Activated T-cell treated with anti-CD3 and anti-CD28 coated beads for 48 hours (primary cell): ENCODE data around the gene TMEM30A.

ENCODE experiments used
- DNase-seq: peaks from one replicate; pipeline ENCODE4 v3.0.0-alpha.2; 2020; ENCODE audit warnings: low read depth

TMEM30A gene

DNA sequence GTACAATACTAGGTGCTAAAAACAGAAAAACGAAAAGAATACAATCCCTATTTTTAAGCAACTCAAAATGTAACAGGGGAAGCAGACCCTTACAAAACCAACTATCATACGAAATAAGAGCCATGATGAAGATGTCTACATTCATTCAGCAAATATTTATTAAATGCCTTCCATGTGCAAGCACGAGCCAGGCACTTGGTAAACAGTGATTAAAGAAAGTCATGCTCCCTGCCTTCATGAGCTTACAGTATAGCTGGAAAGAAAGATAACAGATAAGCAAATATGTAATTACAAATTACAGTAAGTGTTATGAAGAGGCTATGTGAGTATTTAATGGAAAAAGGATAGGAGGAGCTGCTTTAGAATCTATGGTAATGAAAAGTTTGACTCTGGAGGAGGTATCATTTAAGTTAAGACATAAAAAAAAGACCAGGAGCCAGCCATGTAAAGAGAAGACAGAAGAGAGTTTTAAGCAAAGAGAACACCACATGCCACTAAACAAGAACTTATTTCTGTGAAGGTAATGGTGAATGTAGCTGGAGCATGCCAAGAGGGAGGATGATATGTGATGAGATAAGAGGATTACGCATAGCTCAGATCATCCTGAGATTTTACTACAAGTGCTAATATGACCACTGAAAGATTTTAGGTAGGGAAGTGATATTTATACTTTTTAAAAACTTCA lies 21.7 kb downstream of the TMEM30A start:
- no peak for DNase-seq

DNA sequence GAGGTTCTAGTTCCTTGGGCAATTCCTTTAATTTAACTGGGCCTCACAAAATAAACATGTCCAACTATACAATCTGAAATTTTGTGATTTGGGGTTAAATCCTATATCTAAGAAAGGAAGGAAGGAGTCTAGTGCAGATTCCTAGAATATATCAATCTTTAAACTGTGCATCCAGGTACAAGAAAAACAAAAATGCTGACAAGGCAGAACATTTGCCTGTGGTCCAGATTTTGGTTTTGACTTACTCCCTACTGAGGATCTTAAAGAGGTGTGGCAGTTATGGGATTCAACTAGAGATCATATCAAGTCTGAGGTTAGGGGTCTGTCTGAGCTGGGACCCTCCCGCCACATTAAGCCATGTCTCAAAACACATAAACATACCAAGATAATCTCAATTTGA lies 23.3 kb downstream of the TMEM30A start:
- DNase-seq: no peak

DNA sequence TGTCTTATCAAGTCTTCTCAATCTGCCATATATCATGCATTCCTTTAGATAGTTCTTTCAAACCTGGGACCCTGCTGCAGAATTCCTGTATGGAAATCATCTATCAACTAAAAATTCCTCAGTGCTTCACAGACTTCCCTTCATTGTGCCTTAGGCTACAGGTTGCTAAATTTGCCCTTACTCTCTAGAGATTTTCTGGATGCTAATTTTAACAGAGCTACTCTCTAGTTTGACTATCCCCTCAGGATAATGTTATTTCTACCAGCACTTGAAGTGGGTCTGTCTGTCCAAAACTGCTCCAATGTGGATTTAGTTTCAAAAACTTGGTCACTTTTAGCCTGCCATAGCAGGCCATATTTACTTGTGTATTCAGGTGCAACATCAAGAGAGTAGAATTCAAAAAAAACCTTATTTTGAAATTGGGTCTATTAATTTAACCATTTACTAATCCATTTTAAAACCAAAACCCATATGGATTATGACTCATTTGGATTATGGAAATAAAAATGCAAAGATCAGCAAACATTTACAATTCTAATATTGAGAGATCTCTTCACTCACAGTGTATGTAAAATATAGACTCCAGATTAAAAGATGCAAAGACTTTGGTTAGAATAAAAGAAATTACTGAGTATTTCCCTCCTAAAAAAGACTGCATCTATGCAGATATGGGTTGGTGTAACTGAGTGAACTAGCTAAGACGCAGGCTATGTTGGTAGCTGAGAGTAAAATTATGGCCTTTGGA lies 27.1 kb downstream of the TMEM30A start:
- no peak for DNase-seq

DNA sequence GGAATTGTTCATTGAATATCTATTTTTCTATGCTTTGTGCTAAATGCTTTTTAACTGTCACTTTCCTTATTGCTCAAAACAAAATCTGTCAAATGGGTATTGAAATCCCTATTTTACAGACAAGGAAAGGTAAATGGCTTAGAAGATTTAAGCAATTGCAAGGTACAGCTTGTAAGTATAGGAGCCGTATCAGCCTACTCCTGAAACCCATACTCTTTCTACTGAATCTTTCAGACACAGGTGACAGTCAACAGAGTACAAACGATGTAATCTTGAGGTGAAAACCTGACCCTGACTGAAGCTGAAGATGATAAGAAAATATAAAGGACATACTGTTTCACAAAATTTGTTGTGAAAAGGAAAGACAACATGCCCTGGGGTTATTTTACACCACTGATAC lies 34.0 kb downstream of the TMEM30A start:
- no peak for DNase-seq

DNA sequence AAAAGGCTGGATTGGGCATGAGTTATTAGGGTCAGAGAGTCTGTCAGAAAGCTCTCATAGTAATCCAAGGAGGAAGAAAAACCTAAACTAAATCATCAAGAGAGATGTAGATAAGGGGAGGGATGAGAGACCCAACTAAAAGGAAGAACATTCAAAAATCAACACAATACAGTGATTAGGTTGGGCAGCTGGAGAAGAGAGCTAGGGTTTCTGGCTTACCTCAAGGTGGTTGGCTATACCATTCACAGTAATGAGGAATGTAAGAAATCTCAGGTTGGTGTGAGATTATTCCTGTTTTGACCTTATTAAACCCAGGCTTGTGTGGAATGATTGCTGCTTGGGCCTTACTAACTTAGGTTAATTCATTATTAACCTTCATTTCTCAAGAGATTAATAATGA lies 34.8 kb downstream of the TMEM30A start:
- no peak for DNase-seq

DNA sequence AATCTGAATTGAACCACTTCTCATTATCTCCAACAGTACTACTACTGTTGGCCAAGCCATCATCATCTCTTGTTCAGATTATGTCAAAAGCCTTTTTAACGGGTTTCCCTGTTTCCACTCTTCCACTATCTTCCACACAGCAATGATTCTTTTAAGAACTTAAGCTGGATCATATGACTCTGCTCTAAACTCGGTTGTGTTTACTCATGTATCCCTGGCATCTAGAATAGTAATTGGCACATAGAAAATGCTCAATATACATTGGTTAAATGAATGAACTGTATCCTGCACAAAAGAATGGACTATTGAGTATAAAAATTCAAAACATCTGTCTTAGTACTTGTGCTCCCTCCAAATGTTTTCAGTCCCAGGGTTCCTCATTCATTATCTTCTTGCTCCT lies 38.2 kb downstream of the TMEM30A start:
- DNase-seq: no peak

DNA sequence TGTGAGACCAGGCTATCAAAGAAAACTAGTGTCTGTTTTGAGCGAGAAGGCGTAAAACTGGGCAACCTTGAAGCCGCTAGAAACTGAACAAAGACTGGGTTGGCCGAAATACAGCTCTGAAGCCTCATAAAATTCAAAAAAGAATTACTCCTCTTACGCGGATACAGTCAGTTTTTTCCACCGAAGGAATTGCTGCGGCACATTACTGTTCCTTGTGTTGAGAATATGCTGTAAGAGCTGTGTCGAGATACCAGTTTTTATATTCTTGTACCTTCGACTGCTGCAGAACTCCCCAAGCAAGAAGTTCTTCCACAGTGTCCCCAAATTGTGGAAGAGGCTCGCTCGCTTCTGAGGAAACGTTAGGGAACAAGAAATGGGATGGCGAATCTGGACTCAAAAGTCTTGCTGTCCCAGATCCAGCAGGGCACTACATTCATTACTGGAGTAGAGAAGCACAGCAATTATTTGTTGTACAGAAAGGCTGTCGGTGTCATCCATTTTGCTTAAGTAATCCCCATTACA lies 40.5 kb downstream of the TMEM30A start:
- no peak for DNase-seq

DNA sequence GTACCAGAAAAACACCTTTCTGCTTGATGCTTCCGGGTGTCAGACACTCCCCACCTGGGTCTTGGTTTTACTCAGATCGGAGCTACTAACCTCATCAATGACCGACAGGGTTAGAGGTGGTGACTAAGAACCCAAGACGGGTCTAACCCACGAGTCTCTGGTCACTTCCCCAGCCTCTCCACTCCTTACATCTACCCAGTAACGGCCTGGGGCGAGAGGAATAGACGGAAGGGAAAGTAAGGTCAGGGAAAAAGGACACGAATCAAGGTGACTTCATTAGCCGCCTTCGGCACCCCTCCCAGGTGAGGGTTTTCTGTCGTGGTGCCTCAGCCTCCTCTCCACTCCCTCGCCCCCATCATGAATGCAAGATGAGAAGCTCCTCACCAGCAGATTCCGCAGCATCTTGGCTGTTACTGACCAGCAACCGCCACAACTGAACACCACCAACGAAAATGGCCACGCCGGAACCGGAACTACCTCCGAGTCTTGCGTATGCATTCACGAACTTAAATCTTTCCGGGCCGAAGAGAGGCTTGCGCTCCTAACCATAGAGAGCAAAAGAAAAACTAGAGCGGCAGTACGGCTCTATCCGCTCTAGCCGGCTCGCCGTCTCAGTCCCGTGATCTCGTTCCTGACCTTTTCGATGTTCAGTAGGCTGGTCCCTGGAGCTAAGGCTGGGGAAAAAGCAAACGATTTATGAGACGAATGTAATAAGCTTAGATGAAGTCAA lies 41.1 kb downstream of the TMEM30A start, which contains the start of gene COX7A2:
Gene COX7A2 (minus strand): TSS at position 469 of the 730 bp plus-strand sequence. CDS start 67 bp downstream, at position 402.
- peak; percentile 77 for DNase-seq

DNA sequence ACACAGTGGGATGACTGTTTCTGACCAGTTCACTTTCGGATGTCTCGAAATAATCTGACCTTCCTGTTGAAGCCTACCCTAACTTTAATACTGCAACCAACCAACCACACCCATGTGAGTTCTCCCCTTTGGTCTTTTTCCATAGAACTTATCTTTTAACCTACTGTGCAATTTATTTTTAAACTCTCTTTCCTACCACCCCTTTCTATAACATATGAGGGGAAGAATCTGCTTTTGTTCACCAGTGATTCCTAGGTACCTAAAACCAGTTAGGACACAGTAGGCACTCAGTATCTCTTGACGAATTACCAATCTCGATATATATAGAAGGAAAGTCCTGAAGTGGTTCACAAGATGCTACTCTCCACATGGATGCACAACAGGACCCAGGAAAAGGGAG lies 48.0 kb downstream of the TMEM30A start:
- DNase-seq: no peak

DNA sequence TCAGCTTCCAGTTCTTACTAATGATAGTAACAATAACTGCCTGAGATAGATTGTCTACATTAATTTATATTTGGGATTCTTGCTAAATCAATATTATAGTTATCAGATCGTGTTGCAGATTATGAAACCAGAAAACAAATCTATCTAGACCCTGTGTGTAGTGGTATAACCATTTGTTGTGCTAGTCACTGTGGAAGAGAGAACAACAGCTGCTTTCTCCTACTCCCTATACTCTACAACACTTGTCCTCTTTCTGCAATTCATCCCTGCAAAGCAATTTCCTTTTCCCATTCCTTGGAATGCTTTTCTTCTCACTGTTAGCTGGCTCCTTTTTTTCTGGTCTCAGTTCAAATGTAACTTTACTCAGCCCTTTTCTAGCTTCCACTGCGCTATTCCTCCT lies 49.3 kb downstream of the TMEM30A start:
- DNase-seq: no peak

DNA sequence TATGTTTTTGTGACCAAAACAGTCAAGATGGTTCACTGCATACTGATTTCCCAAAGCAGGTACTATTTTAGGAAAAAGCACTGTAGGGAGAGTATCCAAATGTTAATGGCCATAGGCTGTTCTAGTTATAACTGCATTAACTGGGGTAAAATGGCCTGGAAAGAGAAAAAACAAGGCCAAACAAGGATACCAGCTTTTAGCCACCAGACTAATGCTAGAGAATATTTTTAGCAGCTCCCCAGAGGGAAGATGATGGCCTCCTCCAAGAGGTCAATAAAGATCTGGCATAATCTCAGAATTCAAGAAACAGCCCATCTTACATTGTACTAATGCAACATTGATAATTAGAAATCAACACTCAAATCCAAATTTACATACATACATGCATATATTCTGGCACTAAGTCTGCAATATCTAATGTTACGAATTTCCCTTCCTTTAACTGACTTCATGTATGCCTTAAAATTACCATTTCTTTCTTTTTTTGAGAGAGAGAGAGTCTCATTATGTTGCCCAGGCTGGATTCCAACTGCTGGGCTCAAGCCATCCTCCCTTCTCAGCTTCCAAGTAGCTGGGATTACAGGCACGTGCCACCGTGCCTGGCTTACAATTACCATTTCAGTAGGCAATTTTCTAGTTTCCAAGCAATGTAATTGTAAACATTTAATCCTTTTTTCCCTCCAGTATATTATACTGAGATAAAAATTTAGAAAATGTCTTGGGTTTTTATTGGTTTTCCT lies 50.3 kb downstream of the TMEM30A start:
- DNase-seq: no peak

DNA sequence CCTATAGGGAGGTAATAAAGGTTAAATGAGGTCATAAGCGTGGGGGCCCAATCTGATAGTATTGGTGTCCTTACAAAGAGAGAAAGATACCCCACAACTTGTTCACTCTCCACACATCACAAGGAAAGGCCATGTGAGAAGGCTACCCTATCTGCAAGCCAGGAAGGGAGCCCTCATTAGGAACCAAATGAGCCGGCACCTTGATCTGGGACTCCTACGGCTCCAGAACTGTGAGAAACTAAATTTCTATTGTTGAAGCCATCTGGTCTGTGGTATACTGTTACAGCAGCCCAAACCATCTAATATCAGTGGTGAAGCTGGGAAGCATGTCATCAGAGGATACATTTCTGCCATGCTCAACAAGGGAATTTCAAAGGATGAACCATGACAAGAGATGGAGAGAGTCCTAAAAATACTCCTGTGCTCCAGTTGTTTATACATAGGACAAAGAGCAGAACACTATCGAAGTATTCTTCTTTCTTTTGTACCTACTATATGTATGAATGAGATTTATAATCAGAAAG lies 51.4 kb downstream of the TMEM30A start:
- DNase-seq: no peak

DNA sequence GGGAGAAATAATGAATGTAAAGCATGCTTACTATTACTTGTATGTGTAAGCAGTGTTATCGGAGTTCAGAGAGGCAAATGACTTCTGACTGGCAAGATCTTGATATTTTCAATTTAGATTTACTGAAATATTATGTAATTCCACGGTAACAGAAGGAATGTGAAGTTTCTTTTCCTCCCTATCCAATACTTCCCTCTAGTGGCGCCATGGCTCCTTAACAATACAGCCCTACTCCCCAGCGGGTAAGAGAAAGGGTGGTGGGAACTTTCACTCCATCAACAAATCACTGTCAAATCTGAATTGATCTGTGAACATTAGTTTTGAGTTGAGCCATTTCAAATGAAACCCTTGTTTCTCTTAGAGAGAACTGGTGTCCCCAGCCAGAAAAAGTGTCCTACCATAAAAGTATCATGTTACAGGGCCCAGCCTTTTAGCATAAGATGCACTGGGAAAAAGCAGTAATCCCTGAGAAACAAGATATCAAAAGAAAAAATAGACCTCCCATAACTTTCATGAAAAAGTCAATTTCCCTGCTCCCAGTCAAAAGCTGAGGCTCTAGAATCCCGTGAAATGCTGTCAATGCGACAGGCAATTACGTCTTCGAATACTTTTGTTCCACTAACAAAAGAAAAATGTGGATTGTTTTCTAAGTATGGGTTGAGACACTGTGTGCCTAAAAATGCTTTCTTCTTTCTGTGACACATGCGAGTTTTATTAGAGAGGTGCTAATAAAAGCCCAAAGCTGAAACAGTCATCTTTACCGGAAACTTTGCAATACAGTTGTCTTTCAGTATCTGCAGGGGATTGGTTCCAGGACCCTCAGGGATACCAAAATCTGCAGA lies 53.9 kb downstream of the TMEM30A start:
- no peak for DNase-seq

DNA sequence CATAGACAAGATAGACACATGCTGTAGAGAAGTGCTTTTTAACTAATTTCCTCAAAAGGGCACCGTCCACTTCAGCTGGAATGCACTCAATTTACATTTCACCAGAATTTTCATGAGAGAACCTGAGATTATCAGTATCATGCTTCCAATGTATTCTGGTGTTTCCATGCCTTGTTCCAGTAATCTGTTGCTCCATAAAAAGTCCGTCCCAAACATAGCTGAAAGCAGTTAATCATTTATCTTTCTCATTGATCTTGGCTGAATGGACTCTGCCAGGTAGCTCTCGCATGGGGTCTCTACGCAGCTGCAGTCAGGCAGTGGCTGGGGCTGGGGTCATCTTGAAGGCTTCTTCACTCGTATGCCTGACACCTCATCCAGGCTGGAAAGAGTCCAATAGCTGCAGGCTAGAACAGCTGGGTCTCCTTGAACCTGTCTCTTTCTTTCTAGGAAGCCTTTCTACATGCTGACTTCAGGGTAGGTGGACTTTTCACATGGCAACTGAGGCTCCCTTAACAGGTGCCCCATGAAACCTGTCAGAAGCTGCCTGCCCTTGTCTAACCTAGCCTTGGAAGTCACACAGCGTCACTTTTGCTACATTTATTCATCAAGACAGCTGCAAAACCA lies 60.2 kb downstream of the TMEM30A start:
- no peak for DNase-seq

DNA sequence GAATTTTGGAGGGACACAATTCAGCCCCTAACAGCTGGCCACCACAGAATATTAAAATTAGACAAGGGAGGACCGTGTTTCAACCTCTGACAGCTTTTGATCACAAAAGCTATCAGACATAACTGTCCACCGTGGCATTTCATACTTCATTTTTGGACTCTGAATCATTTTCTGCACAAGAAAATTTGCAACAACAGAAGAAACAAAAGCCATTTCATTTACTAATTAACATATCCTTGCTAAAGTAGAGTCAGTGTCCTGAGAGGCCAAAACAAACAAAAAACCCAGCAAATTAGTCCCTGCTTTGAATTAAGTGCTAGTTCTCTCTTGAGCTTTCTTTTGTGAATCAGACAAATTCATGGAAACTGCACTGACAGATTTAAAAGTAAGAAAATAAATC lies 61.2 kb downstream of the TMEM30A start:
- DNase-seq: no peak

DNA sequence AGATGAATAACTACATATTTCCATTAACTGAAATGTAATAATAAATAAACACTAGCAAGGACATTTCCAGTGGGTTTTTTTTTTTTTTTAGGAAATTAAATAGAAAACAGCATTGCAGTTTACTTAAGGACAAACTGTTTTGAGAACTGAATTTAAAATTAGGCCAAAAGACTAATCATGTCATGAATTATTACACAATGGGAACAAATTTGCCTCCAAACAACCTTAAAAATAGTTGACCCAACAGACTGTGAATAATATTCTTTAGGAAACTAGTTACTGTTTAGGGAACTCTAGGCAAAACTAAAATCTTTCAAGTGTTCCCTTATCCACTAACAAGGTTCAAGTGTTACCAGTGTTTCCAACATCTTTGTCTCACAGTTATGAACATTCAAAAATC lies 62.3 kb downstream of the TMEM30A start:
- no peak for DNase-seq

DNA sequence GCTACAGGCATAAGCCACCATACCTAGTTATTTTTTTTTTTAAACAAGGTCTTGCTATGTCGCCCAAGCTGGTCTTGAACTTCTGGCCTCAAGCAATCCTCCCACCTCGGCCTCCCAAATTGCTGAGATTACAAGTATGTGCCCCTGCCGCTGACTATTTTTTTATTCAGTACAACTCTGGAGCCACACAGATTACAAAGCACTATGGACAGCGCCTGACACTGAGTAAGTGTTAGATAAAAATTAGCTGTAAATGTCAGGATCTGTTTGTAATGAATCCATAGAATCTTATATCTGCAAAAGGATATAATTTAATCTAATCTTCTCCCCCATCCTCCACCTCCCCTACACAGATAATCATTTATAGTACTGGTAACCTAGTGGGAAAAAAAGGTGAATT lies 63.5 kb downstream of the TMEM30A start:
- DNase-seq: no peak

DNA sequence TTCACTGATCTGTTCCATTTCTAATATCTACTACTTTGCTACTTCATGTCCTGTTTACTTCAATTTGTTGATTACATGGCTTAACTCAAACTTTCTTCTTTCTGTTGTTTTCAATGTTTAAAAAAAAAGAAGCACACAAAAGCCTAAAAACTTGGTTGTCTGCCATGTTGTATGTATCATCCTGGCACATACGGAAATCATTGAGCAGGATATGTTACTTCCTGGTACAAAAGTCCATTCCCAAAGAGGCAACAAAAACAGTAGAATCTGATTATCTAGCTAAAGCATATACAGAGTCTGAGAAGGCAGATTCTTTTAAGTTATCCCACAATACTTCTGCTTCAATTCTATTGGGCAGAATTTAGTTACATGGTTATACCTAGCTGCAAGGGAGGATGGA lies 64.2 kb downstream of the TMEM30A start:
- DNase-seq: no peak

DNA sequence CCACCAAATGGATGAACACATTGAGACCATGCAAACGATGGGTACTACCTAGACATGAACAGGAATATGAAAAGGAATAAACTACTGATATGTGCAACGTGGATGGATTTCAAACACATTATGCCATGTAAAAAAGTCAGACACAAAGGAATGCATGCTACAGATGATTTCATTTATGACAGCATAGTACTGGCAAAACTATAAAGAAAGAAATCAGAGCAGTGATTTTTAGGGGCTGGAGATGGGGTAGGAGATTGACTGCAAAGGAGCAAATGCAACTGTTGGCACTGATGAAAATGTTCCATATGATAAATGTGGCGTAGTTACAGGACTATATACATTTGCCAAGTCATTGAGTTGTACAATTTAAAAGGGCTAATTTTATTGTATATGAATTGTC lies 65.3 kb downstream of the TMEM30A start:
- no peak for DNase-seq

DNA sequence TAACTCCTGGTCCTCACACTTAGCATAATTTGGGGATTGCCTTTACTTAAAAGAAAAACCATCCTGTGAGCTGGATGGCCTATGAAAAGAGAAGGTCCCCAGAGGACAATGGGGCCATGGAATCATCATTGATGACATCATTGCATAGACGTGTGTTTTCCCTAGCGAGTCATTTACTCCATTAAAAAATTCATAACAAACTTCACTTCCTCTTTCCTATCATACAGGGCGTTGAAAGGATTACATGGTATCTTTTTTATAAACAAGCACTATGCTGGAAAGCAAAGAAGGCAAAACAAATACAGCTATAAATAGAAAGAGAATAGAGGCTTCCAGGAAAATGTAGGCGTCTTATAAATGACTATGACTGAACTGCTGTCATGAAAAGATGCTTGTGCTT lies 67.4 kb downstream of the TMEM30A start:
- DNase-seq: no peak

DNA sequence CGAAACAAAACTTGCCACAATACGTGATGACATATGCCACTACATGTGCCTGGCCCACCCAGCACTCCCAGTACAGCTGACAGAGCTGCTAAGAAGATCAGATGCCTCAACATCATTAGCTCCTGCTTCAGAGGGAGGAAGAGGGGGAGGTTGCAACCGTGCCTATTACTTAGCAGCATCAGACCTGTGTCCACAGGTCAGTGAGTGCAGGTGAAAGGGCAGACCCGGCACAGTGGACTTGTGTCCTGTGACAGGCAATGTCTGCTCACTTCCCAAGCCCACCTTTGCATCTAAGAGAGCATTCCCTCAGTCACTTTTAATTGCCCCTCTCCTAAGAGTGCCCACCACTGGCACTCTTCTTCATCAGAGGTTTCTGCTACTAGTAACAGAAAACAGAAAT lies 69.3 kb downstream of the TMEM30A start:
- DNase-seq: no peak
